HepG2 (cell line): ENCODE results near the gene ARHGAP30. TPM values are rescaled to one million over a fixed set of nuclear protein-coding genes. Genes with fewer than 3 reads are reported as not detected.

Source experiments
- ATAC-seq: fragments of 200-7000 bp; cut with Tn5 transposase; 3 replicates; pipeline ENCODE4 v1.9.1; 2020; ENCODE audit warnings: mild to moderate bottlenecking, moderate library complexity
- BruUV-seq: library from RNA; stranded (reverse); fragments of 400-500 nt; replicated peaks from 2 replicates; lab custom pipeline; 2021; lab: Mats Ljungman, UMichigan
- CTCF ChIA-PET: fragments of 300-600 bp; formaldehyde crosslinking; extraction: SDS; loops from one replicate; lab custom pipeline; 2021; ENCODE audit warnings: low total read pairs, inconsistent platforms, low intra/inter-chr PET ratio; lab: Yijun Ruan, JAX
- POLR2A ChIA-PET: fragments of 350-600 bp; sonication (Branson Sonifier 250); formaldehyde crosslinking; loops from one replicate; lab custom pipeline; 2020; ENCODE audit warnings: antibody characterized with exemption, inconsistent platforms; lab: Yijun Ruan, JAX
- DNase-seq: peaks from one replicate; pipeline ENCODE4 v3.0.0-alpha.2; 2015; ENCODE audit warnings: low spot score
- FAIRE-seq: peaks from 3 replicates; lab custom pipeline; 2011; peaks lifted over from hg19 to GRCh38; lab: Jason Lieb, UNC
- H2AFZ ChIP-seq: one replicate; pipeline ENCODE4 v1.6.1; 2011; ENCODE audit warnings: low read length, inconsistent platforms
- H3K27ac ChIP-seq: fragments of 300-600 bp; 3 replicates; pipeline ENCODE4 v1.8.0; 2011; ENCODE audit warnings: mixed run types, mild to moderate bottlenecking, mixed read lengths, low read length, inconsistent platforms; ENCODE audit not compliant: insufficient read depth; ENCODE audit errors: extremely low read length
- H3K27me3 ChIP-seq, 2 experiments: fragments of 200-600 bp in 1 of 2; 2 replicates in 1 of 2; 3 replicates in 1 of 2; pipeline versions ENCODE4 v1.6.0 to v1.8.0; 2011; ENCODE audit warnings: low read length in 2 of 2, mild to moderate bottlenecking in 2 of 2, moderate library complexity in 2 of 2, inconsistent platforms in 1 of 2; ENCODE audit not compliant: insufficient read depth in 2 of 2, control insufficient read depth in 1 of 2
- H3K36me3 ChIP-seq, 2 experiments: fragments of 200-600 bp in 1 of 2; replicated peaks in 1 of 2; 2 replicates in 1 of 2; 3 replicates in 1 of 2; pipeline versions ENCODE4 v1.5.1 to v1.8.0; 2011; ENCODE audit warnings: low read length in 2 of 2, inconsistent platforms in 1 of 2; ENCODE audit not compliant: insufficient read depth in 2 of 2, control insufficient read depth in 1 of 2
- H3K4me1 ChIP-seq: 2 replicates; pipeline ENCODE4 v1.5.1; 2012; ENCODE audit warnings: low read length, inconsistent platforms; ENCODE audit not compliant: insufficient read depth
- H3K4me2 ChIP-seq: 2 replicates; pipeline ENCODE4 v1.6.0; 2011; ENCODE audit warnings: low read depth, low read length, inconsistent platforms
- H3K4me3 ChIP-seq, 3 experiments: fragments of 200-600 bp in 1 of 3; sonication (generic), shearing (Covaris generic) in 1 of 3; replicated peaks in 1 of 3; 2 replicates each; pipeline ENCODE4 v1.5.1; 2011 to 2016; ENCODE audit warnings: low read length in 3 of 3, inconsistent platforms in 2 of 3, low read depth in 2 of 3, mild to moderate bottlenecking in 2 of 3, control low read depth in 1 of 3, mixed read lengths in 1 of 3; ENCODE audit not compliant: insufficient read depth in 1 of 3
- H3K79me2 ChIP-seq: one replicate; pipeline ENCODE4 v1.6.1; 2011; ENCODE audit warnings: low read length, inconsistent platforms; ENCODE audit not compliant: insufficient read depth
- H3K9ac ChIP-seq: 2 replicates; pipeline ENCODE4 v1.6.0; 2011; ENCODE audit warnings: mild to moderate bottlenecking, low read depth, low read length, inconsistent platforms; ENCODE audit not compliant: insufficient read depth
- H3K9me3 ChIP-seq: 2 replicates; pipeline ENCODE4 v1.5.1; 2012; ENCODE audit warnings: mild to moderate bottlenecking, low read length
- H4K20me1 ChIP-seq: 2 replicates; pipeline ENCODE4 v1.6.0; 2011; ENCODE audit warnings: inconsistent platforms, mild to moderate bottlenecking, low read length, moderate library complexity; ENCODE audit not compliant: insufficient read depth
- AKAP8 ChIP-seq: sonication (generic); formaldehyde crosslinking; IDR thresholded peaks from 2 replicates; pipeline ENCODE4 v1.5.1; 2020; ENCODE audit warnings: mild to moderate bottlenecking, missing genetic modification reagents
- GRHL1 ChIP-seq: sonication (generic); formaldehyde crosslinking; conservative IDR thresholded peaks from 2 replicates; pipeline ENCODE4 v1.8.0; 2022; ENCODE audit warnings: missing genetic modification reagents
- KDM5B ChIP-seq: sonication (generic); formaldehyde crosslinking; IDR thresholded peaks from 2 replicates; pipeline ENCODE4 v1.4.0; 2020; ENCODE audit warnings: missing genetic modification reagents, mild to moderate bottlenecking, borderline replicate concordance
- KLF11 ChIP-seq: IDR thresholded peaks from 2 replicates; pipeline ENCODE4 v1.6.1; 2016; ENCODE audit warnings: missing compliant biosample characterization
- KLF6 ChIP-seq: IDR thresholded peaks from 2 replicates; pipeline ENCODE4 v1.8.0; 2016; ENCODE audit warnings: missing biosample characterization, missing genetic modification reagents
- PREB ChIP-seq: sonication (generic); formaldehyde crosslinking; IDR thresholded peaks from 2 replicates; pipeline ENCODE4 v1.4.0; 2020; ENCODE audit warnings: missing genetic modification reagents
- RFXANK ChIP-seq: IDR thresholded peaks from 2 replicates; pipeline ENCODE4 v1.6.1; 2016
- SIX4 ChIP-seq: sonication (generic); formaldehyde crosslinking; IDR thresholded peaks from 2 replicates; pipeline ENCODE4 v1.4.0; 2020; ENCODE audit warnings: missing genetic modification reagents
- TBP ChIP-seq: sonication (generic); formaldehyde crosslinking; IDR thresholded peaks from 2 replicates; pipeline ENCODE4 v1.5.0; 2020; ENCODE audit warnings: missing genetic modification reagents
- TMF1 ChIP-seq: sonication (generic); formaldehyde crosslinking; IDR thresholded peaks from 2 replicates; pipeline ENCODE4 v1.8.1; 2022; ENCODE audit warnings: low read depth, missing genetic modification reagents
- YEATS2 ChIP-seq: sonication (generic); formaldehyde crosslinking; IDR thresholded peaks from 2 replicates; pipeline ENCODE4 v1.4.0; 2020; ENCODE audit warnings: missing genetic modification reagents, borderline replicate concordance
- ZNF282 ChIP-seq: fragments of 450-650 bp; IDR thresholded peaks from 2 replicates; pipeline ENCODE4 v1.6.1; 2018; ENCODE audit not compliant: partially characterized antibody
- ZNF362 ChIP-seq: sonication (generic); formaldehyde crosslinking; IDR thresholded peaks from 2 replicates; pipeline ENCODE4 v1.4.0; 2020; ENCODE audit warnings: missing genetic modification reagents, mild to moderate bottlenecking, borderline replicate concordance
- ZNF646 ChIP-seq: sonication (generic); formaldehyde crosslinking; IDR thresholded peaks from 2 replicates; pipeline ENCODE4 v1.9.0; 2021; ENCODE audit warnings: mild to moderate bottlenecking, missing genetic modification reagents
- WGBS: methylation state at CpG from one replicate; pipeline ENCODE4 v1.1.6; 2017; ENCODE audit warnings: low lambda C conversion rate; 5-methylcytosine and 5-hydroxymethylcytosine counted together
- in situ Hi-C: cut with HindIII; loops from 2 replicates; pipeline ENCODE4 v1.10.0; 2017; ENCODE audit warnings: low pct_unique_long_range_greater_than_20kb; ENCODE audit not compliant: extremely low pct_ligation_motif_present
- intact Hi-C: fragments of 100-400 bp; cut with micrococcal nuclease; formaldehyde crosslinking; loops from one replicate; pipeline ENCODE4 v1.10.0; 2022; ENCODE audit not compliant: unreplicated experiment
- polyA plus RNA-seq, 8 experiments: library from polyadenylated mRNA; depleted of rRNA in 3 of 8; stranded (reverse) in 7 of 8; unstranded in 1 of 8; fragments of >200 nt; fragmentation: Illumina TruSeq in 4 of 8; extraction: Trizol in 4 of 8; gene quantifications; 2 replicates each; pipeline versions ENCODE4 v1.2.1 to v1.2.3, GENCODE V29; 2011 to 2016; ENCODE audit warnings: low read depth in 4 of 8, missing spikeins in 1 of 8, mixed read lengths in 1 of 8; ENCODE audit not compliant: insufficient read depth in 1 of 8
- total RNA-seq, 5 experiments: library from RNA; depleted of rRNA; stranded (reverse); fragments of >200 nt; fragmentation: Illumina TruSeq; extraction: Trizol; gene quantifications; 2 replicates each; pipeline ENCODE4 v1.2.3, GENCODE V29; 2016; ENCODE audit warnings: low read depth in 1 of 5

ARHGAP30 gene
- total and polyA plus RNA-seq, 2 of the 13 experiments (the other 11 are each of a cell fraction or from before 2014, with no cell fraction given), result 0.13 to 0.20 TPM

- no peak for TF ChIP-seq ZNF362
- TF ChIP-seq KDM5B (CRISPR knock-in tag), result no peak
- TF ChIP-seq ZNF282, result no peak
- TF ChIP-seq YEATS2 (CRISPR knock-in tag), result no peak
- no peak for TF ChIP-seq PREB
Observed at GRCh38 chr1:161085165-161085564, 15.5 kb upstream of the ARHGAP30 start (continued).

- Histone ChIP-seq H3K4me2 (no peak overlapping the region), H3K4me1 (peaks cover 38% of the 10 kb centered on the region), H3K9ac (no peak overlapping the region), H3K36me3 (no peaks in the 10 kb centered on the region), H3K27ac (no peak overlapping the region), H3K9me3 (no peaks in the 10 kb centered on the region), H3K4me3 (no peak overlapping the region), H3K79me2 (no peaks in the 10 kb centered on the region), H3K27me3 (peaks cover 3 to 26% of the 10 kb centered on the region in 2 experiments; a peak in 3 of 5 replicates), H4K20me1 (no peaks in the 10 kb centered on the region), H2AFZ (no peak overlapping the region)
- no peak for DNase-seq
- POLR2A ChIA-PET, result interaction anchor here (1.9 kb wide), 1 partner anchor 13 kb away, joined by 4 read pairs; no protein-coding TSS in a partner anchor
- no TSS peak for BruUV-seq
- intact Hi-C loops, result no loop called here
- ATAC-seq, result no peak
- 83% methylated on average over 1 of the region's 1 CpG for WGBS
- in situ Hi-C loops, result no loop called here
- no peak for FAIRE-seq
- CTCF ChIA-PET, result no interaction called here
- no peak for TF ChIP-seq GRHL1 (CRISPR knock-in tag)
- no peak for TF ChIP-seq AKAP8 (CRISPR knock-in tag)
- TF ChIP-seq KLF11 (CRISPR knock-in tag), result no peak
- no peak for TF ChIP-seq TMF1 (CRISPR knock-in tag)
- no peak for TF ChIP-seq TBP (CRISPR knock-in tag)
- no peak for TF ChIP-seq RFXANK (CRISPR knock-in tag)
- no peak for TF ChIP-seq SIX4 (CRISPR knock-in tag)
- no peak for TF ChIP-seq KLF6 (CRISPR knock-in tag)
- no peak for TF ChIP-seq ZNF646
Observed at GRCh38 chr1:161084597-161084988, 14.9 kb upstream of the ARHGAP30 start.
